ENCODE results near the gene ARSK.

ARSK gene

DNA sequence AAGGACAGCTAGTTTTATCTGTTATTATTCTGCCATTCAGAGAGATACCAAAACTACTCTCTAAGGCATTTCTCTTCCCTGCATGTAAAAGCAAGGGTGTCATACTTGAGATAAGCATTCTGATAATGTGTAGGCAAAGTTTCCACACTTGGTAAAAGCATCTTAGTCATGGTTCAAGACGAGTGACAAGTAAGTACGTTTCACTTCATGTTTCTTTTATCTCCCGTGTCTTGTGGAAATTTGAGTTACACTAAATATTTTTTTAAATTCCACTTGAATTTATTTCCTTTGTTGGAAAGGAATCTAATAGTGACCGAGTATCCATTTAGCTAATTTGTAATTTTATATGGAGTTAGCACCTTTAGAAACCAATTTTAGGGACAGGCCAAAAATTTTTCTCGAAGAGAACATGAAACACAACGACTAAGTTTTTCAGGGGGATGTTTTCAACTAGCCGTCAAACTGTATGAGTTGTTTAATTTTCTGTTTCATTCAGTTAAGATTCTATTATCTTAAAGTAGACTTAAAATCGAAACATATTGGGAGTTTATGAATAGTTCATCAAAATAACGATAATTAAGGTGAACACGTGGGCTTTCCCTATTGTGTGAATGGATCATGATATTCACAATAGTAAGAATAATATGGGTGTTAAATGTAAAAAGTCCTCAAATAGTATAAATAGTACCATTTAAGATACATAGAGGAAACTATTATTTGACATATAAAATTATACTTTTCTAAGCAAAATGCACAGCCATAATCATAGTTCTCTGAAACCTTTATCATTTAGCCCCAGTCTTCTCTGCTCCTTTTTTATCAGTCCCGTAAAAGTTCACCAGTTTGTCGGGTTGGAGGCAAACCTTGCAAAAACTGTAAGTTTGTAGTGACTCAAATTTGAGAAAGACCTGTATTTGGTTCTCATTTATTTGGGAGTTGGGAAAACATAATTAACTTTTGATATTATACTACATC is 93.3 kb downstream of the ARSK start:
- Histone ChIP-seq H3K27ac (peak overlapping the region; percentile 91 to 95), H3K36me3 (peaks cover 0 to 5% (median 0%) of the 10 kb centered on the region in 3 donors), H3K4me3 (peak overlapping the region in 1 of 2 donors; percentile 56)

DNA sequence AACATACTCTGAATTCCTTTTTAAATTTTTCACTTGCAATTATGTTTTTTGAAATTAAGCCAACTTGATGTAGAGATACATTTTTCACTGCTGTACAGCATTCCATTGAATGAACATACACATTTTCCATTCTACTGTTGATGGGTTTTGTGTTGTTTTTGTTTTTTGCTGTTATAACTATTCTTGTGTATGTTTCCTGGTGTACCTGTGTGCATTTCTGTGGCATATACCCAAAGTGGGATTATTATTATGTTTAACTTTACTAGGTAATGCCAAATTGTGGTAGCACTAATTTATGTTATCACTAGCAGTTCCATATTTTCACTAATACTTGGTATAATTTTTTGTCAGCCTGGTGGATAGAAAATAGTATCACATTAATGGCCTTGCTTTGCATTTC is 94.4 kb downstream of the ARSK start:
- Histone ChIP-seq H3K27ac (no peak overlapping the region), H3K4me3 (no peak overlapping the region), H3K36me3 (peaks cover 0 to 5% (median 0%) of the 10 kb centered on the region in 3 donors), H3K9me3 (no peaks in the 10 kb centered on the region), H3K4me1 (peaks cover 0 to 17% (median 5%) of the 10 kb centered on the region in 4 donors), H3K27me3 (no peaks in the 10 kb centered on the region)
- no peak for DNase-seq
- TF ChIP-seq, protein P1, sequence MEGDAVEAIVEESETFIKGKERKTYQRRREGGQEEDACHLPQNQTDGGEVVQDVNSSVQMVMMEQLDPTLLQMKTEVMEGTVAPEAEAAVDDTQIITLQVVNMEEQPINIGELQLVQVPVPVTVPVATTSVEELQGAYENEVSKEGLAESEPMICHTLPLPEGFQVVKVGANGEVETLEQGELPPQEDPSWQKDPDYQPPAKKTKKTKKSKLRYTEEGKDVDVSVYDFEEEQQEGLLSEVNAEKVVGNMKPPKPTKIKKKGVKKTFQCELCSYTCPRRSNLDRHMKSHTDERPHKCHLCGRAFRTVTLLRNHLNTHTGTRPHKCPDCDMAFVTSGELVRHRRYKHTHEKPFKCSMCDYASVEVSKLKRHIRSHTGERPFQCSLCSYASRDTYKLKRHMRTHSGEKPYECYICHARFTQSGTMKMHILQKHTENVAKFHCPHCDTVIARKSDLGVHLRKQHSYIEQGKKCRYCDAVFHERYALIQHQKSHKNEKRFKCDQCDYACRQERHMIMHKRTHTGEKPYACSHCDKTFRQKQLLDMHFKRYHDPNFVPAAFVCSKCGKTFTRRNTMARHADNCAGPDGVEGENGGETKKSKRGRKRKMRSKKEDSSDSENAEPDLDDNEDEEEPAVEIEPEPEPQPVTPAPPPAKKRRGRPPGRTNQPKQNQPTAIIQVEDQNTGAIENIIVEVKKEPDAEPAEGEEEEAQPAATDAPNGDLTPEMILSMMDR (IDR thresholded peaks at IDR 0.05): no peak
- intact Hi-C loops (cut with DNase I; ENCODE audit: low total_unique reads): loop anchor here (5.0 to 10.0 kb wide), 2 partner anchors 83 to 696 kb away; partner anchors contain the start of gene RHOBTB3

More for the DNA sequence above, 93.3 kb downstream of the ARSK start:
- H3K4me1 ChIP-seq: peaks cover 0 to 17% (median 5%) of the 10 kb centered on the region in 4 donors
- H3K27me3 ChIP-seq: no peaks in the 10 kb centered on the region
- TF ChIP-seq, protein P1 (IDR thresholded peaks at IDR 0.05): no peak
- intact Hi-C loops (cut with DNase I; ENCODE audit: low total_unique reads): loop anchor here (5.0 to 10.0 kb wide), 2 partner anchors 84 to 697 kb away; partner anchors contain the start of gene RHOBTB3
- no peaks in the 10 kb centered on the region for H3K9me3 ChIP-seq
- no peak for DNase-seq

DNA sequence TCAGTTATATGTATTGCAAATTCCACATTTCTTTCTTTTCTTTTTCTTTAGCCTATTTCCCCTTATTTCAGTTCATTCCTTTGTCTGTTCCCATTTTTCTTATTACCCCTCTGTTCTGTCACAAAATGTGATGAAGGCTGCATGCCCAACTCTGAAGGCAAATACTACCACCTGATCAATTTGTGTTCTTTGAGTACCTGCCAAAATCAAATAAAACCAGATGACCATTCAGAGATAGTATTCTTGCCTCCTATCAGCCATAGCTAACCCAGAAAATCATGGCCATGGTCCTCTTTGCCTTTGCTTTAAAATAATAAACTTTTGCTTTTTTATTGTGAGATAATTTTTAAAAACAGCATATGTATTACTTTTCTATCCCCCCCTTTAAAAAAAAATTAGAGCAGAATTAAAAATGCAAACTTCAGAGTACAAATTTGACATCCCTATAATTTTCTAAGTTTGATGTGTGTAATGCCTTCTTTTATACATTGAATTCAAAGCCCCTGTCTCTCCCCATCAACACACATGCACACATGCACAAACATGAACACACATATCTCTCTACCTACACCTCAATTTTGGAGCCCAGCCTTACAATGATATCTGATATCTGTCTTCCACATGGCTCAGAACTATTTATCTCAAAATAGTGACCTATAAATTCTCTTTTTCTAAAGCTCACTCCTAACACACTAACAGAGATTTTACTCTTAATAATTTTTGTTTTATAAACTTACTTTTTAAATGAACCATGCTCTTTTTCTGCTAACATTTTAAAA is 95.1 kb downstream of the ARSK start:
- TF ChIP-seq, protein P1 (IDR thresholded peaks at IDR 0.05): no peak
- H3K9me3 ChIP-seq: no peaks in the 10 kb centered on the region
- H3K4me3 ChIP-seq: no peak overlapping the region
- H3K27me3 ChIP-seq: no peaks in the 10 kb centered on the region
- DNase-seq: no peak
- no peak overlapping the region for H3K27ac ChIP-seq
- intact Hi-C loops (cut with DNase I; ENCODE audit: low total_unique reads): loop anchor here (5.0 to 10.0 kb wide), 2 partner anchors 82 to 695 kb away; partner anchors contain the start of gene RHOBTB3
- H3K4me1 ChIP-seq: peaks cover 0 to 17% (median 5%) of the 10 kb centered on the region in 4 donors
- H3K36me3 ChIP-seq: peaks cover 0 to 5% (median 0%) of the 10 kb centered on the region in 3 donors

DNA sequence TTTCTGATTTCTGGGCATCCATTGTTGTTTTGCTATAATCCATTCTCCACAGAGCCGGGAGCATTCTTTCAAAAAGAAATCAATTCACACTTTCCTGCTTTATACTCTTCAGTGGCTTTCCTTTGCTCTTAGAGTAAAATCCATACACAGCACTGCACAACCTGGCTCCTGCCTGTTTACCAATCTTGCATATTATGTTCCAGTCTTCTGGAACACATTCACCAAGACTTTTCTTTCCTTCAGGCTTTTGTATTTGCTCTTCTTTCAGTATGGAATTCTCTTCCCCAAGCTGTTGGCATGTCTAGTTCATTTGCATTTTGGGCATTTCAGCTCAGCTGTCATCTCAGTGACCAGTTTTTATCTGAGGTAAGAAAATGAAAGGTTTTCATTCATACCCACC is 97.9 kb downstream of the ARSK start:
- Histone ChIP-seq H3K27ac (no peak overlapping the region), H3K36me3 (peaks cover 0 to 5% (median 0%) of the 10 kb centered on the region in 3 donors), H3K9me3 (no peaks in the 10 kb centered on the region), H3K4me3 (no peak overlapping the region), H3K27me3 (no peaks in the 10 kb centered on the region), H3K4me1 (peaks cover 0 to 4% (median 0%) of the 10 kb centered on the region in 4 donors)
- DNase-seq: no peak
- intact Hi-C loops (cut with DNase I; ENCODE audit: low total_unique reads): no loop called here
- TF ChIP-seq, protein P1 (IDR thresholded peaks at IDR 0.05): no peak

DNA sequence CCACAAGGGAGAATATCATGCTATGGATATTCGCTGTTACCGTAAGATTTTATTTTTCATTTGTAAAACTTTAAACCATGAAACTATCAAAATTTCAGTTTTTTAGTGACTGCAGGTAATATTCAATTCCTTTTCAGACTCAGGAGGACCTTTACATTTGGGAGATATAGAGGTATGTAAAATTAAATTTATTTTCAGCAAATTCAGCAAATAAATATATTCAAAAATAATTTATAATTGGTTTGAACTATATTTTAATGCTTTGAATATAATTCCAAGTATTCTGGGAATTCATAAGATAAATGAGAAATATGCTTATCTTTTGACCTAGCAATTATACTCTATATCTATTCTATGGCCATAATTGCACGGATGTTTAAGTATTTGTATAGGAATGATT is 99.3 kb downstream of the ARSK start:
- Histone ChIP-seq H3K4me1 (no peaks in the 10 kb centered on the region), H3K36me3 (peaks cover 0 to 5% (median 0%) of the 10 kb centered on the region in 3 donors), H3K9me3 (no peaks in the 10 kb centered on the region), H3K27ac (no peak overlapping the region), H3K27me3 (no peaks in the 10 kb centered on the region), H3K4me3 (no peak overlapping the region)
- DNase-seq: no peak
- intact Hi-C loops (cut with DNase I; ENCODE audit: low total_unique reads): no loop called here
- TF ChIP-seq, protein P1 (IDR thresholded peaks at IDR 0.05): no peak

All from tibial artery (tissue), 4 donors.